HG03097 (cell line): ENCODE results near the gene RGP1.

Experiments used
- ATAC-seq: cut with Tn5 transposase; IDR thresholded peaks from one replicate; pipeline ENCODE4 v1.9.1; 2021; ENCODE audit not compliant: unreplicated experiment, low FRiP score

The RGP1 gene, protein sequence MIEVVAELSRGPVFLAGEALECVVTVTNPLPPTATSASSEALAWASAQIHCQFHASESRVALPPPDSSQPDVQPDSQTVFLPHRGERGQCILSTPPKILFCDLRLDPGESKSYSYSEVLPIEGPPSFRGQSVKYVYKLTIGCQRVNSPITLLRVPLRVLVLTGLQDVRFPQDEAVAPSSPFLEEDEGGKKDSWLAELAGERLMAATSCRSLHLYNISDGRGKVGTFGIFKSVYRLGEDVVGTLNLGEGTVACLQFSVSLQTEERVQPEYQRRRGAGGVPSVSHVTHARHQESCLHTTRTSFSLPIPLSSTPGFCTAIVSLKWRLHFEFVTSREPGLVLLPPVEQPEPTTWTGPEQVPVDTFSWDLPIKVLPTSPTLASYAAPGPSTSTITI

DNA sequence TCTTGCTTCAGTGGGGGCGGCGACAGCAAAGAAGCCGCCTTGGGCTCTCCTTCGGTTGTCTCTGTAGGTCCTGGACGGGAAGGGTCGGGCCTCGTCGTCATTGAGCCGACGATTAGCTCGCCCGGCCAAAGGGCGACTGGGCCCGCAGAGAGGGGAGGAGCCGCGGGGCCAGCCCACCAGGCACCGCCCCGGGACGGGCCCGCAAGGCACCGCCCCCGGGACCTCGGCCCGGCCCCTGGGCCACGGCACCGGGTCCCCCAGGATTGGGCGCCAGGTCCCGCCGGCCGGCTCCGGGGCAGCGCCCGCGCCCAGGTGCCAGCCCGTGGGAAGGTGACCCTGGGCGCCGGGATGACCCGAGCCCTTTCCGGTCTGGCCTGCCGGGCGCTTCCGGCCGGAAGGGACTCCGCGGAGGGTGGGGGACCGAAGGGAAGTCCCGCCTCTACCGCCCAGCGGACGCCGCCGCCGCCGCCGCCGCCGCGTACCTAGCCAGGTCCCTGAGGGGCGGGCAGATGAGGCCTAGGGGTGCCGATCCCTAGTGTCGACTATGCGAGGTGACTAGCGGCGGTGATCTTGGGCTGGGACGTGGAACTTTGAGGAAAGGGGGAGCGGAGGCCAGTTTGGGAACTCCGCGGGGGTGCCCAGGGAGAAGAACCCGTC, at the start of gene RGP1, which contains the start of gene GBA2:
RGP1 (plus strand) TSS at position 430 of the 657 bp plus-strand sequence. CDS start 469 bp downstream, outside the sequence.
GBA2 (minus strand) TSS at position 371 of the 657 bp plus-strand sequence. CDS start 524 bp downstream, outside the sequence.
- peak; percentile 49 for ATAC-seq

DNA sequence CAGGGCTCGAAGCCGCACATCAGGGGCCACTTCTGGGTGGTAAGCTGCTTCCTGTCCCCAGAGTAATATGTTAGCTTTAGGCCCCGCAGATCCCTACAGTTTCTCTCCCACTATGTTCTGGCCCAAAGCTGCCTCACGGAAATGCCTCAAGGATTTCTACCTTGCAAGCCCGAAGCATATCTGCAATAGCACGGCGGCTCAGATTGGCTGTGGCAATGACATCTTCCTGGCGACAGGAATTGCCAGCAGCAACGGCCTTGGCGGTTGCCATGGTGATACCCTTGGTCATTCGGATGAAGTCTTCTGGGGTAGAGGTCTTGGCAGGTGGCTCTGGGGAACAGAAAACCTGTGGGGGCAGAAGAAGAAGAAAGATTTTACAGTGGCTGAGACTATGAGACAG, 49.1 kb upstream of the RGP1 start:
- ATAC-seq, result no peak

DNA sequence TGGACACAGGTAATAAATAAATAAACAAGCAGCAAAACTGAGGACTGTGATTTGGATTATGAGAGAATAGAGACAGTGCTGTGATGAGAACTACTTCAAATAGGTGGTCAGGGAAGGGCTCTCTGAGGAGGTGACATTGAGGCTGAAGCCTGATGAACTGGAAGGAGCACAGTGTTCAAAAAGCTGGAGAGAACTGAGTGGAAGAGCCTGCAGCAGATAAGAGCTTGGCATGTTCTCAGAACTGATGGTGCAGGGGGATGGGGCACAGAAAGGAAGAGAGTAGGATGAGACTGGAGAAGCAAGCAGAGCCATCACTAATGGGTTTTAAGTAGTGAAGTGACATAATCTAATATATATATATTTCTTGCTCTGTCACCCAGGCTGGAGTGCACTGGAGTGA, 48.1 kb upstream of the RGP1 start:
- ATAC-seq, result no peak

DNA sequence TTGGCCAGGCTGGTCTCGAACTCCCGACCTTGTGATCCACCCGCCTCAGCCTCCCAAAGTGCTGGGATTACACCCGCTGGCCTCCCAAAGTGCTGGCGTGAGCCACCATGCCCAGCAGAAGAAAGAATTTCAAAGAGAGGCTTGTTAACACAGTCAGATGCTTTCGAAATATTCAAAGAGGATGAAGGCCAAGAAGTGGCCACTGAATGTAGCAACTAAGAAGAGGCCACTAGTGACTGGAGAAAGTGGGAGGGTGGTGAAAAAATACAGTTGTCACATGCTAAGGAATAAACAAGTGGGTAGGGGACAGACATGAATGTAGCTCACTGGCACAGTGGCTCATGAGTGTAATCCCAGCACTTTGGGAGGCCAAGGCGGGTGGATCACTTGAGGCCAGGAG, 46.4 kb upstream of the RGP1 start:
- ATAC-seq, result no peak

DNA sequence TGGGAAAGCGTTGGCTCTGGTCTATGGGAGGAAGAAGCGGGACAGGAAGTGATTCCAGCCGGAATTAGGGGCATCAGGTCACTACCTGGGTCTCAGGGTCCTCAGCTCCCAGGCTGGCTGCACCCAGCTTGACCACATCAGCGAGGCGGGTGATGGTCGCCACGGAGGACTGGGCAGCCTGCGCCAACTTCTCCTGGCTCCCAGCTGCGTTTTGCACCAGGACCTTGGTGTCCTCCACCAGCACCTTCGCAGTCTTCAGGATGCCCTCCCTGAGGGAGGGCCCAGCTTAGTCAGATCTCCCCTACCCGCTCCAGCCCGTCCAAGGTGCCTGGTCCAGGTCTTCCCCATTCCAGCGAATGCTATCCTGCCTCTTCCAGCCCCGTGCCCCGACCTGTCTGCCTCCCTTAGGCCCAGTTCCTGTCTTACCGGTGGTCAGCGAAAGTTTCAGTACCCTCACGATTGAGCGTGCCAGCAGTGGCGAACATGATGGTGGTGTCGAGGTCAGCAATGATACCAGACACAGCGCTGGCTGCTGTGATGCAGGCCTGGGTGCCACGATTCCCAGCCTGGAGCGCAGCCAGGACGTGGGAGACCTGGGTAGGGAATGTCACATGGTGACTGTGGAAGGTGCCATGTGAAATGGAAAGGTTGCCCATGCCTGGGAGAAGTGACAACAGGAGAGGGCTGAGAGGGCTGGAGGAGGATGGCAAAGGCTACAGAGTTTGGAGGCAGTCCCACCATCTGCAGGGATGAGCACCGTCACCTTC, 45.0 kb upstream of the RGP1 start:
- ATAC-seq, result no peak

DNA sequence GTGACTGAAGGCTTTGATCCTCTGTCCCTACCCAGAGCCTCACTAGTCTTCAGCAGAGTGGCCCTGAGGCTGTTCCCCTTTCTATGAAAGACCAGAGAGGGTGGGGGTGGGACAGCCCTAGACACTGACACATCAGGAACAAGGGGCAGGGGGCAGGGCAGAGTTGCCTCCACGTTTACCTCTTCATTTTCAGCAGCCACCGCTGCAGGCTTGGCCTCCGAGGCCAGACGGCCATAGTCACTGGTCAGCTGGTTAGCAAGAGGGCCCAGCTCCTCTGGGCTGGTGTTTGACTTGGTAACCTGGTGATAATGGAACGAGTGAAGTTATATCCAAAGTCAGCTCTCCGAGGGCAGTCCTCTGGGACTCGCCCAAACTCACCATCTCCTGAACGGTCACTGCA, 43.7 kb upstream of the RGP1 start:
- no peak for ATAC-seq

DNA sequence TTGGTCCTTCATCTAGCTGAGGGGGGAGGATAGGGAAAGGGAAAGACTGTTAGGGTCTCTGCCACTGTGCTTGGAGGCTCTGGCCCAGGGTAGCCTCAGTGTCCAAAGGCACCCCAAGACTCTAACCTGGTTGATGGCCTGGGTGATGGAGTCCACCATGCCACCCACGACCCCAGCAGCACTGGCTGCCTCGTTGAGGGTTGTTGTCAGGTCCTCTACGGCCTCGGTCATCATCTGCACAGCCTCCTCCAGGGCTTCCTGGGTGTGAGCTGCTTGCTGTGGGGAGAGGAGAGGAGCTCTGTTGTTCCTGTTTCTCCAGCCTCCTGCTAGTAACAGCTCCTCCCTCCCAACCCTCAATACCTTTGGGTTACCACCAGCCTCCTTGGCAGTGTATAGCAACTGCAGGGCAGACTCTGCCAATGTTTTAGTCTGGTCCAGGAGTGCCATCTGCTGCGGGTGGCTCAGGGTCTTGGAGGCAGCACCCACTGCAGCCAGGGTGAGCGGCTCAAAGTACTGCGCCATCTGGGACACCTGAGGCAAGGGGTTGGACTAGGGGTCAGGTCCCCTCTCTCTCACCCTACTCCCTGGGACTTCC, 43.2 kb upstream of the RGP1 start:
- ATAC-seq, result no peak

DNA sequence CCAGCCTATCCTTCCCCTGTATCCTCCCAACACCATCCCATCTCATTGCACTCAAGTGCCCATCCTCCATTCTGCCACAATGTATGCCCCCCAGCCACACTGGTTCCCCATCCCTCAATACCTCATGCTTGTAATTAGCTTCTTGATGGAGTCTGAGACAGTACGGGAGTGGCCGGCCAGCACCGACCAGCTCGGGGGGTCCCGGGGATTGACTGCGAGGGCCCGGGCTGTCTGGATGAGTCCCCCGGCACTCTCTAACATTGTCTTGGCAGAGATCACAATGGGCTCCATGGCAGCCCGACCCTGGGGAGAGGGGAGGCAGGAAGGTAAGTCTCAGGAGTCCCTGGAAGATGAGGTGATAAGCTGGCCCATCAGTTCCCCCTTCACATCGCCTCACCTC, 42.1 kb upstream of the RGP1 start:
- no peak for ATAC-seq

DNA sequence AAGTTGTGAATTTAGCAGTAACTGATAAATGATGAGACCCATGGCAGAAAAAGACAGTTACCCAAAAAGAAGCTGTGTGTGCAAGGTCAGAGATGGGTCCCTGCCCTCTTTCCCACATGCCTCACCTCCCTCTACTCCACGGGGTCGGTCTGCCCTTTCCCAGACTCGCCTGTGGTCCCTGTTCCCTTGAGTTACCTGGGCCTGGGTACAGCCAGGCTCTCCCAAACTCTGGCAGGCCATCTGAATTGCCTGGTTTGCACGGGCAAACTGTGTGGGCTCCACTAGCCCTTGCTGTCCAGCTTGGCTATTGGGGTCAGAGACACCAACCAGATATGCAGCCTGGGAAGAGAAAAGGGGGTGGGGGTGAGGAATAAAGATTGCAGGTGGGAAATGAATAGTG, 40.9 kb upstream of the RGP1 start:
- no peak for ATAC-seq

DNA sequence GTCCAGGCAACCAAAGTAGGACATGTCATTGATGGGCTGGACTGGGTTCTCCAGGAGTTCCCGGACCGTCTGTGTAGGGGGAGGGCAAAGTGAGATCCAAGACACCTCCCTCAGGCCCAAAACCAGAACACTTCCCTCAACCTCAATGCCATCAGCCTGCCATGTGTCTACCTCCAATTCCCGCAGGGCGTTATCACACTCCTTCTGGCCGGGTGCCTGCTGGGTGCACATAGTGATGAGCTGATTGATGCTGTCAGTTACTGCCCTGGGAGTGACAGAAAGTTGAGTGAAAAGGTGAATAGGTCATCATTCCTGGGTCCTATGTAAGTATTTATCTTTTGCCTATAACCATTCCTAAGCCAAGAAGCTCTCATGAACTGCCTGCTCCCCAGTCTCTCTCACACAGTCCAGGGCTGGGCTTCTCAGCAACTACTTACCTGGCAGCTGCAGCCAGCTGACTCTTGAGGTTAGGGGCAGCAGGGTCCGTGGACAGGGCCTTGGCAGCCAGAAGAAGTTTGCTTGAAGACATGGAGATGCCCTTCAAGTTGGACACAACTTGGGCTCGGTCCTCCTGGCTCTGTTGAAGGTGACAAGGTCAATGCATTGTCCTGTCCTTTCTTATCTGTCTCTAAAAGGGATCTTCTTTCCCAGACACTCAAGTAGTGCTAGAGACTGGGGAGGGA, 38.1 kb upstream of the RGP1 start:
- no peak for ATAC-seq

DNA sequence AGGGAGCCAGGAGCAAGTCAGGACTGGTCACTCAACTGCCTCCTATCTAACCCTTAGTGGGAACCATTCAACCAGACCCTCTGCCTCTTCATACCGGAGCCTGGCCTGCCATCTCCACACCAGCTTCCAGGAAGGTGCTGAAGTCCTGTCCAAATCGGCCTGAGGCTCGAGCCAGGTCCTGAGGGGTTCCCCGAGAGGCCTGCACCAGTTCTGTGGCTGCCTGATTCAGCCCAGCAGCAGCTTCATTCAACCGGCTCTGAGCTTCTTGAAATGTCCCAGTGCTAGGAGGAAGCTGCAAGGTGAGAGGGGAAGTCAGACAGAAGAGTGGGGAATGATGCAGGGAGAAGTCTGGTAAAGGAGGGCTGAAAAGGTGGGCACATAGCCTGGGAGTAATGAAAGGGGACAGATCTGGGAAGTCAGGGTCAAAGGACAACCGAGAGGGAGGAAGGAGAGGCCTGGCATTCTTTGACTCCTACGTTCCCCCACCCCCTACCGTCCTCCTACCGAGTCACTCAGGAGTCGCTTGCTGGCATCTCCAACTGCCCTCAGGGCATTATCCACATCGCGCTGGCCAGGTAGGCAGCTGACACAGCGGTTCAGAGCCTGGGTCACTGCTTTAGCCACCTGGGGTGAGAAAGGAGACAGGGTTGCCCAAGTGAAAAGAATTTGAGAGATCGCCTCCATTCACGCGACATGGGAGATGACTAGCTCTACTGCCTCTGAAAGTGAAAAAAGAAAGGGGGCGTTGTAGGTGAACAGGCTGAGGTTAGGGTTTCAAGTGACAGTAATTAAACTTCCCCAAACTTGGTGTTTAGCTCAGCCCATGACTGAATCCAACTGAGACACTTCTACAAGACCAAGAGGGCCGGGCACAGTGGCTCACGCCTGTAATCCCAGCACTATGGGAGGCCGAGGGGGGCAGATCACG, 37.3 kb upstream of the RGP1 start:
- no peak for ATAC-seq

DNA sequence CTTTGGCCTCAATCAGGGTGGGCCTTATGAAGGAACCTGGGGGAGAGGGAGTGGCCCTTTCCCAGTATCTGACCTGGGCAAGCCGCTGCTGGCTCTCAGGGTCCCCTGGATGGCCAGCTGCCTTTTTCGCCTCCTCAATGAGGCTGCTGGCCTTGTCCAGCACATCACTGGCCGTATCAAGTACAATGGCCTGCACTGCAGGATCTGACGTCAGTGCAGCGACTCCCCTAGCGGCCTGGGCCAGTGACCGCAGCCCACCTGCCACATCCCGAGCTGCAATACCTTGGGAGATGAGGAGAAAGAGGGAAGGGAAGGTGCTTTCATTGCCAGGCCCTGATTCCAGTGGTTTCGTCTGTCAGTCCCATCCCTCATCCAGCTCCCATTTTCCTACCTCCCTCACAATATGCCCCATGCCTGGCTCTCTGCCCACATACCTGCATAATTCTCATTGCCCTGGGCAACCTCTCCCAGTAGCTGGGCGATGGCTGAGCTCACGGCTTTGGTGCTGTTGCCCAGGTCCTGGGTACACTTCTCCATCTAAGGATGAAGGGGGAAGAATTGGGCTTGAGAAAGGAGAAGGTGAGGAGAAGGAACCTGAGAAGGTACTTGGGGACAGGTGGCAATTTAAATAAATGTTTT, 36.2 kb upstream of the RGP1 start:
- ATAC-seq, result no peak

DNA sequence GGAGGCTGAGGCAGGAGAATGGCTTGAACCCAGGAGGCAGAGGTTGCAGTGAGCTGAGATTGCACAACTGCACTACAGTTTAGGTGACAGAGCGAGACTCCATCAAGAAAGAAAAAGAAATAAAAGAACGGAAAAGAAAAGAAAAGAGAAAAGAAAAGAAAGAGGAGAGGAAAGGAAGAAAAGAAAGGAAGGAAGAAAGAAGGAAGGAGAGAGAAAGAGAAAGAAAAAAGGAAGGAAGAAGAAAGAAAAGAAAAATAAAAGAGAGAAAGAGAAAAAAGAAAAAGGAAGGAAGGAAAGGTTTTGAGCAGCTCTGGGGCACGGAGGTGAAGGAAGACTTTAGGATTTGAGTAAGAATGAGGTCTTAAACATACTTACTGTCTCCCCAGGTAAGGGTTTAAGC, 35.5 kb upstream of the RGP1 start:
- no peak for ATAC-seq

DNA sequence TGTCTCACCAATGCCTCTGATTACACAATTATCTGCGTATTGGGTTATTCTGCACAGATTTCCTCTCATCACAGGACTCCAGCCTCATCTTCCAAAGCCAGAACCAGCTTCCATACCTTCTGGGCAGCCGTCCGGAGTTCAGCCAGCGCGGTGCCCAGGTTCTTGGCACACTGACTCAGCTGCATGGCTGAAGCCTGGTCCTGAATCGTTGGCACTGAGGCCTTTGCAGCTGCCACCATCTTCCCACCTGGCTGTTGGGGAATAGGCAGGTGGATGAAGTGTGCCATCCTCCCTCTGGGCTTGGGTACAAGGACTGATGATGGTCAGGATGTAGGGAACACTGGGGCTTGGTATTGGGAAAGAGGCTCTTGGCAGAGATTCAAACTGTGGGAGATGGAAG, 35.0 kb upstream of the RGP1 start:
- no peak for ATAC-seq

DNA sequence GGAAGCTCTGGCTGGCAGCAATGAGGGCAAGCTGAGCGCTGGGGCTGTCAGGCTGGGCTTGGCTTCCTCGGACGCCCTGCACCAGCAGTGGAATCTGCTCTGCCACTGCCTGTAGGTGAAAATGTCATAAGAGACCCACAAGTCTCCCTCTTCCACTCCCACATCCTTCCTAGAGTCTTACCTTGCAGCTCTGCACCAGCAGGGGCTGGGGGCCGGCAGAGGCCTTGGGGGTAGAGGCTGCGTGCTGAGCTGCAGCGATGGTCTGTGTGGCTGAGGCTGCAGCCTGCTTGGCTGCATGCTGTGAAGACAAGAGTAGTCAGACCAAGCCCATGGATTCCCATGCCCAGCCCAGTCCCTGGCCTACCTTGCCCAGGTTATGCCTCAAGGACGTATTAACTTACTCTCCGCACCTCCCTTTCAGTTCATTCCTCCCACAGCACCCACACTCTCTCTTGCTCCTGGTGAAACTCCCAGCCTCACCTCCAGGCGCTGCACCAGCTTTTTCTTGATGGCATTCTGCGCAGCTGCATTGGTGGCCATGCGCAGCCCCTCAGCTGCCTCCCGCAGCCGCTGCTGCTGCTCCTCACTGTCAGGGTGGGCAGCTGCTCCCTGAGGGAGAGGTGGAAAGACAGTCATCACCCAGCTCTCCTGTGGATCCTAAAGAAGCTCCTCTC, 34.4 kb upstream of the RGP1 start:
- no peak for ATAC-seq

DNA sequence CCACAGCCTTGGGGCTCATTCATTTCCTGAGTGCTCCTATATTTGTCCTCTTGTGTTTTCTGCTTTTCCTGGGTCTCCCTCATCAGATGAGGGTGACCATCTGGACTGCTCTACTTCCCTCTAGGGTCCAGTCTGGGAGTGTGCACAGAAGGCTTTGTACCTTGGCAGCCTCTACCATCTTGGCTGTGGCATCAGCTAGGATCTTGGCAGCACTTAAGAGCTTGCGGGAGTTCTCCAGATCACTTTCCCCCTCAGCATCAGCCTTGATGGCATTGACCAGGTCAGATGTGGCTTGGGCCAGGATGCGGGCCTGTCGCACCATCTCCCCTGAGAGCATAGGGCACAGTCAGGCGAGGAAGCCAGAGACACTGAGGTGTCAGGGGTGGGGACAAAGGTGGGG, 32.9 kb upstream of the RGP1 start:
- no peak for ATAC-seq

DNA sequence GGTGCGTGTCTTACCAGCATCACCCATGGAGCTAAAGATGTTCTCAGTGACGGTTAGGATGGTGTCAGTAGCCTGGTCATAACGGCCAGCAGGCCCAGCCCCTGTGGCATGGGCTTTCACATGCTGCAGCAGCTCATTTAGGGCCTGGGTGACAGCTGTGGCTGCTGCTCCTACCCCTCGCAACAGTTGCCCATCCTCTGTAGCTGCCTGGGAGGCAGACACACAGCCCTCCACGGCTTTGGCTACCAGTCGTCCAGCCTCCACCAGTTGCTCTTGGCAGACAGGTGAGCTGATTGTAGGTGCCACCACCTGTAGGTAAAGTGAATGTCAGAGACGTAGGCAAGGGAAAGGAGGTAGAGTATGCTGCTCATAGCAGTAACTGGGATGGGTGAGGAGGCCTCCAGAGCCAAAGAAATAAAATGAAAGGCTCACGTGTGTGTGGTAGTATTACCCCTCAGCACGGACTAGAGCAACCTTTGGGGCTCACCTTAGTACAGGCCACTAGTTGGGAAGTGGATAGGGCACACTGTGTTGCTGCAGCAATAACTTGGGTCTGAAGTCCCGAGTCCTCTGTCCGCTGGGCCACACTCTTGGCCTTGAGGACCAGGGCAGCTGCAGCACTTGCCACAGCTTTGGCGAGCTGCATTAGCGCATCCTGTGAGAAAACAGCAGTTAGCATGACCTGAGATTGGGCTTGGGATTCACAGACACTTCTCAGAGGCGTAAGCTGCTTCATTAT, 31.8 kb upstream of the RGP1 start:
- no peak for ATAC-seq
